ENCODE measurements around the gene NUP42. TPM values are rescaled to one million over a fixed set of nuclear protein-coding genes. Genes with fewer than 3 reads are reported as not detected.

Gene NUP42
- total RNA-seq, 1 experiment from 2014 or later: 36.5 TPM

DNA sequence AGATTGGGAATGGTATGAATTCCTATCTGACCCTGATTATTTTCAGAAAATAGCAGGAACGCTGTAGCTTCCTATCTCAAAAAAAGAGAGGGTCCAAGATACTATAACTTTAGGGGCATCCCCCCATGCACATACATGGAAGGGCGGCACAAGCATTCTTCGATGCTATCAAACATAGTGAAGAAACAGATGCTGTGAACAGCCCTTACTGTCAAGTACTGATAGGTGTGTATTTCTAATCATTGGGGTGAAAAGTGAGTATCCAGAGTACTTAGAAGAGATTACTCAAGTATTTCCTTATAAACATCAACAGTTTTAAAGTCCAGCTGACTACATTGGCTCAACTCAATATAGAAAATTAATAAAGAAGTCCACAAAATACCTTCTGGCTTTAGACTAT, 17.0 kb upstream of the NUP42 start:
- H3K27me3 Mint-ChIP-seq (ENCODE audit: low read depth): no peaks in the 10 kb centered on the region
- H2BK12ac ChIP-seq (ENCODE audit: insufficient read length, low read depth, low read length): no peak overlapping the region

More for the DNA sequence above, 17.0 kb upstream of the NUP42 start:
- Histone ChIP-seq H2BK5ac (ENCODE audit: insufficient read length, low read length) (no peak overlapping the region), H3K23ac (ENCODE audit: insufficient read length, low read depth, low read length) (no peak overlapping the region), H3K9ac (ENCODE audit: extremely low read depth, insufficient read length, low read length) (no peak overlapping the region), H2AFZ (ENCODE audit: low read length) (no peak overlapping the region), H3K27me3 (ENCODE audit: insufficient read depth, low read length) (no peaks in the 10 kb centered on the region), H3K79me2 (ENCODE audit: insufficient read depth, low read length) (no peaks in the 10 kb centered on the region), H2BK120ac (ENCODE audit: low read depth, low read length, poor library complexity, severe bottlenecking) (no peak overlapping the region), H3K56ac (ENCODE audit: insufficient read length, low read depth, low read length) (no peak overlapping the region), H2BK15ac (ENCODE audit: low read depth, low read length) (no peak overlapping the region), H2BK20ac (ENCODE audit: low read depth, low read length, poor library complexity, severe bottlenecking) (no peak overlapping the region), H3K4ac (ENCODE audit: low read depth, low read length) (no peak overlapping the region), H3T11ph (ENCODE audit: low read length) (no peak overlapping the region), H4K8ac (replicated peaks; ENCODE audit: insufficient read length, low read depth, low read length) (no peak overlapping the region), H3K4me1 (ENCODE audit: insufficient read depth, low read length) (no peaks in the 10 kb centered on the region), H4K91ac (ENCODE audit: insufficient read length, low read depth, low read length) (no peak overlapping the region), H3K9me3 (ENCODE audit: control insufficient read depth, low read depth, low read length) (no peaks in the 10 kb centered on the region), H4K5ac (ENCODE audit: insufficient read length, low read depth, low read length) (no peak overlapping the region), H2AK5ac (ENCODE audit: insufficient read length, low read length) (no peak overlapping the region), H3K23me2 (ENCODE audit: insufficient read length, low read depth, low read length, poor library complexity, severe bottlenecking) (no peaks in the 10 kb centered on the region), H4K20me1 (ENCODE audit: control insufficient read depth, insufficient read depth, insufficient read length) (no peaks in the 10 kb centered on the region), H3K4me2 (ENCODE audit: insufficient read depth, insufficient read length, low read length) (no peak overlapping the region), H3K14ac (ENCODE audit: insufficient read depth, low read length) (no peak overlapping the region), H3K27ac (ENCODE audit: insufficient read length, low read depth, low read length) (no peak overlapping the region), H3K18ac (ENCODE audit: insufficient read length, low read depth, low read length) (no peak overlapping the region), H3K79me1 (ENCODE audit: insufficient read depth, low read depth, low read length, poor library complexity, severe bottlenecking) (no peaks in the 10 kb centered on the region)
- H3K36me3 Mint-ChIP-seq (ENCODE audit: insufficient read depth in 1 of 3, low read depth in 3 of 3): peaks cover 0 to 1% (median 0%) of the 10 kb centered on the region in 3 experiments; a peak in 2 of 7 replicates
- no peaks in the 10 kb centered on the region for H3K9me3 Mint-ChIP-seq
- no peak for TF ChIP-seq CTCF (conservative IDR thresholded peaks at IDR 0.05)
- DNase-seq: no peak
- no peaks in the 10 kb centered on the region for H3K4me1 Mint-ChIP-seq
- no peak overlapping the region for H3K27ac Mint-ChIP-seq
- no peak overlapping the region for H3K4me3 Mint-ChIP-seq
- WGBS (ENCODE audit: extremely low coverage, insufficient read length, low lambda C conversion rate): no CpG with 5 or more reads among the region's 3 CpGs
